HG02798 (cell line): ENCODE data around the gene SPTY2D1.
"Not testable (repeated sequence)": the region's sequence is repeated elsewhere in the genome, so short reads cannot be mapped to it uniquely, and the experiment has no call there.

Experiments used
- ATAC-seq: cut with Tn5 transposase; IDR thresholded peaks from one replicate; pipeline ENCODE4 v1.9.1; 2021; ENCODE audit warnings: mild to moderate bottlenecking; ENCODE audit not compliant: unreplicated experiment, poor library complexity

SPTY2D1 gene

DNA sequence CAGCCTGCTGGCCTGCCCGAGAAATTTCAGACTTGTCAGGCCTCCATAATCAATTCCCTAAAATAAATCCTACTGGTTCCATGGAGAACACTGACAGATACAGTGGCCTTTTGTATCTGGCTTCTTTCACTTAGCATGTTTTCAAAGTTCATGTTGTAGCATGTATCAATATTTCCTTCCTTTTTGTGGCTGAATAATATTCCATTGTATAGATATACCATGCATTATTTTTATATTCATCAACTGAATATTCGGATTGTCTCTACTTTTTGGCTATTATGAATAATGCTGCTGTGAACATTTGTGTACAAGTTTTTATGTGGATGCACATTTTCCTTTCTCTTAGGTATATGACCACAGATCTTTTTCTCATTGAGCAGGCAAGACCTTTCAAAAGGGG lies 10.4 kb downstream of the SPTY2D1 start:
- ATAC-seq = no peak

DNA sequence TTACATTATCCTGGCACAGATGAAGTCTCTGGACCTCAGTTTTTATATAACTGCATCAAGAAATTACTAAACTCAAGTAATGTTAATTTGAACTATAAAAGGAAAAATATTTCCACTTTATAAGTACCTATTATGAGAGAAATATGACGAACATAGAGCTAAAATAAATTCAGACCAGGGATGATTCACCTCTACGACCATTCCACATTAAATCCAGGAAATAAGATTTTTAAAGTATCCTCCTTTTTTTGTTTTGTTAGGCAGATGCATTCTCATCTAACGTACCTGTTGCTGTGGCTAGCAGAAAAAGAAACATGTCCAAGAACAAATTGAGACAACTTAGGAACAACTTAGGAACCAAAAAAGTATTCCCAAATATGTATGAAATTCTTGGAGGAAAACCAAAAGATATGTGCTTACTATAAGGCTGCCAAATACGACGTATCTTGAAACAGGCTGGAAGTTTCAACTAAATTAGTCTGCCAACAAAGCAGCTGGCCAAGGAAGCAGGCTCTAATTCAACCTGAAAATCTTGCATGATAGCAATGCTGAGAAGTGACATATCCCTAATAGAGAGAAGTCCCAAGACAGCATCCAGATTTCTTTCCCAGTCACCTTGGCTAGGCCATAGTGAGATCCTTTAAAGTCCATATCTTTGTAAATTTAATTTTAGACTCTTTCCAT lies 15.7 kb downstream of the SPTY2D1 start:
- no peak for ATAC-seq

DNA sequence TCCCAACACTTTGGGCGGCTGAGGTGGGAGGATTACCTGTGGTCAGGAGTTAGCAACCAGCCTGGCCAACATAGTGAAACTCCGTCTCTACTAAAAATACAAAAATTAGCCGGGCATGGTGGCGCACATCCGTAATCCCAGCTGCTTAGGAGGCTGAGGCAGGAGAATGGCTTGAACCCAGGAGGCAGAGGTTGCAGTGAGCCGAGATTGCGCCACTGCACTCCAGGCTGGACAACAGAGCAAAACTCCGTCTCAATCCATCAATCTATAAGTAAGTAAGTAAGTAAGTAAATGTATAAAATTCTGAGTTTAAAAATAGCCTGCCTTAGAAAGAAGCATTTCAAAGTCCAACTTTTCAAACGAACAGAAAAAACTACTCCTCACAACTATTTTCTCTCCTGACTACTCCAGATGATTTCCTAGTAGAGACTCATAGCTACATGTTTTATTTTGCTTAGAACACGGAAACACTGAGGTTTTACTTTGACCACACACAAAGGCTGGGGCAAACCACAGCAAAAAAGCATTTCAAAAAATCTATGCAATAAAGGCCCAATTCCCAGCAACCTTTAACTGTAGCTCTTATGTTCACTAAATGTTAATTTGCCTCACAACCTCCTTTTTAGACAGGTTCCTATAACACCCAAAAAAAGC lies 16.3 kb downstream of the SPTY2D1 start:
- ATAC-seq = no peak

DNA sequence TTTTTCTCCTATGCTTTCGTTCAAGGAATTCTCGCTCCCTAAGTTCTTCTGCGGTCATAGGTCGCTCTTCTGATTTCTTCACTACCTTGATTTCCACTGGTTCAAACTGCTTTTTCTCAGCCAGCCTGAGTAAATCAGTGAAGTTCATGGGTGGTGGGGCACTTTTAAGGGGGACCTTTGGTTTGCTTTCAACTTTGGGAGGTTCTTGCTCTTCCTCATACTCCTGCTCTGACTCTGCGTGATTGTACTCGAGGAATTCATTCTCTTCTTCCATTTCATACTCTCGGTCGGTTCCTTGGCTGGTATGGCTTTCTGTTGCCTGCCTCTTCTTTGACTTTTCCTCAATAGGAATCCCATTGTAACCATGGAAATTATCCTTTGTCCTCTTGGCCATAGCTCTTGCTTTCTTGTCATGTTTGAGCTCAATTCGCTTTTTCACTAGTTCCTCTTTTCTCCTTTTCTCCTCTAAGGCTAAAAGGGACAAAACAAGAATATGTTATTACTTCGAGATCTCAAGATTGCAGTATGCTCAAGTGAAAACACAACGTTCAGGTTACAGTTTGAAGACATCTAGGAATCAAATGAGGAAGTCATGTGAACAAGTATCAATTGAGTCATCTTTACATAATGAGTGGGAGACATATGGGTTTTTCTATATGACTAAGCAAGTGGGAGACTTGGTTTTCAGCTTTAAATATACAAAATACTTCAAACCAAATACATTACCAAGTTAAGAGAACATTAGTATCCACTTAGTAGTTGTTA lies 18.3 kb downstream of the SPTY2D1 start:
- peak; percentile 92 for ATAC-seq

DNA sequence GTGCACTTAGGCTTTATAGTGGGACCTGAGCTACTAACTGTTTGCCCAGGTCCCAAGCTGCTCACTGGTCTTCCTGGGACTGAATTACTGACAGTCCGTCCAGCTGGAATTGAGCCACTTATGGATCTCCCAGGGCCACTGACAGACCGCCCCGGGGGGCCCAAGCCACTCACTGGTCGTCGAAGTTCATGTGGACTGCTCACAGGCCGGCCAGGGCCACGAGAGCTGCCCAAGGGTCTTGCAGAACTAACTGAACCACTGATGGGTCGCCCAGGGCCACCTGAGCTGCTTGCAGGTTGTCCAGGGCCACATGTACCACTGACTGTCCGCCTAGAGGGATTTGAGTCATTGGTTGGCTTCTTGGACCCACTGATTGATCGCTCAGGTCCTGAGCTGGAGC lies 19.5 kb downstream of the SPTY2D1 start:
- no peak for ATAC-seq

DNA sequence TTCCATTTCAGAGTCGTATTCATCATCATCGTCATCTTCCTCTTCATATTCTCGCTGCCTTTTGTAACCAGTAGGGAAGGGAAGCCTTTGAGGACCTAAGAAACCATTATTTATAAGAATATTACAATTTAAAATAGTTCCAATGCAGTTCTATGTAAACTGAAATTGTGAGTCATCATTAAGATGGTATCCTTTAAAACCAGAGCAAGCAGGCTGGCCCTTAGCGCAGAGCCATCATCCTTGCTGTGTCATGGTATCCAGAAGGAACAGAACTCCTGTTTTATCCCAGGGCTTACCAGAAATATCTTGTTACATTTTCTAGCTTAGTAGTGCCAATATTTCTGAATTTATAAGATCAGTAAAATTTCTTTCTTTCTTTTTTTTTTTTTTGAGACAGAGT lies 21.7 kb downstream of the SPTY2D1 start:
- ATAC-seq = no peak

DNA sequence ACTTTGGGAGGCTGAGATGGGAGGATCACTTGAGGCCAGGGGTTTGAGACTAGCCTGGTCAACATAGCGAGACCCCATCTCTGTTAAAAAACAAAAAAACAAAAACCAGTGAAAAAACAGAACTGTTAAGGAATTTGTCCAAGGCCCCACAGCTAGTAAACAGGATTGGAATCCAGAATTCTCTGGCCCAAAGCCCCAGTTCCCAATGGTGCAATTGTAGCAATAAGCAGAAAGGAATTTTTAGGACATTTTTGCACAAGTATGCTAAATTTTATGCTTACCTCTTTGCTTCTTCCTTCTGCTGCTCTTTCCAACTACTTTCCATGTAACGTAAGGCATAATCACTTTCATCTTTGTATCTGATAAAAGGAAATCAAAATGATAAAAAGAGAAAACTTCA lies 22.9 kb downstream of the SPTY2D1 start:
- ATAC-seq = no peak

DNA sequence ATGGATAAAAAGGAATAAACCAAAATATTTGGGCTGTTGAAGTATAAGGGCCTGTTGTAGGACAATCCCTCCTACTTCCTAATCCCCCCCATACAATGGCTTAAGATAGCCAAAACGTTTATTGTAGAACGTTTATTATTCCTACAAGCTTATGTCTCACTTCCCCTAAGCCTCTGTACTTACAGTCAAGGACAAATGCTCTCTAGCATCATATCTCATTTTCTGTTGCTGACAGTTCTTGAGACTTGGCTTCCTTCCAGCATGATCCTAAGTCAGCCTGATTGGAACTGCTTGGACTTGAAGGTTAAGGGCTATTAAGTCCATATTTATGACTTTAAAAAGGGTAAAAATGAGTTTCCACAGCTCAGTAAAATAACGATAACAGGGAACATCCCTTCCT lies 25.8 kb downstream of the SPTY2D1 start:
- ATAC-seq = no peak

DNA sequence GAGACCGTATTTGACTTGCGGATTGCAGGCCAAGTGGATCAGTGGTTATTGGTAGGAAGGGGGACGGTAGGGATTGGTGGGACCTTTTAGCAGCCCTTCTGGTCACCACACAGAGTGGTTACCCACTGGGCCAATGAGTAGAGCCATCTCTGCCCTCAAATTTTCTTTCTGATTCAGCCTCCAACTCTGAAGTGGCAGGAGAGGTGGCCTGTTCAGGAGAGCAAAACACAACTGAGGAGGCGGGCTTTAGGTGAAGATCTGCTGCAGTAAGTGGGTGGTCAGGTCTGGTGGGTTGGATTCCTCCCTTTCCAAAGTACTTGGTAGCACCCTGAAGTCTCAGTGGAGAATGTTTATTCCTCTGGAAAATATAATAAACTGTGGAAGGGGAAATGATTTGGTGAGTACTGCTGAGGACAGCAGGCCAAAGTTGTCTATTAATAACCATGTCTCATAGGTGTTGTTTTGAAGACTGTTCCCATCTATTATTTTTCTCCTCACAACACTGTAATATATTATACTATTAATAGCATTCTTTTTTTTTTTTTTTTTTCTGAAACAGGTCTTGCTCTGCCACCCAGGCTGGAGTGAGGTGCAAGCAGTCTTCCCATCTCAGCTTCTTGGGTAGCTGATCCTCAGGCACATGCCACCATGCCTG lies 33.1 kb downstream of the SPTY2D1 start:
- no peak for ATAC-seq

DNA sequence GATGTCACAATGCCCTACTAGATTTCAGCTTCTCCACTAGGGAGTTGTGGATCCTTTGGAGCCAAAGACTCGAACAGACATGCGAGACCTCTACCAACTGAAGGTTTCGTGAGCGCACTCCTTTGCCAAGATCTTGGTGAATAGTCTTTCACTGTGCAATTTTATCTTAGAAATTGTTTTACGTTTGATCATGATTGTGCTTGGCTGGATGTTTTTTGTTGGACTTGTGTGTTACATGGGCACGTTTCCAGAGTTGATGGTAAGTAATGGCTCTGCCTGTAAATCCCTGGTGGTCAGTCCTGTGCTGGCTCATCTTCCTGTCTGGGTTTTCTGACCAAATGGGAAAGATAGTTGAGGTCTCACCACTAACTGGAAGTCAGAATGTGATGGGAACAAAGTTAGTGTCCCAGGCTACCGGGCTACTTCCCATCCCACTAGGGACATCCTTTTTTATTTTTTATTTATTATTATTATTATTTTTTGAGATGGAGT lies 34.4 kb downstream of the SPTY2D1 start, which contains the start of gene MISFA:
TSS of gene MISFA (plus strand) at position 51 of the 492 bp plus-strand sequence. CDS start at position 191, 140 bp downstream.
- ATAC-seq = no peak

DNA sequence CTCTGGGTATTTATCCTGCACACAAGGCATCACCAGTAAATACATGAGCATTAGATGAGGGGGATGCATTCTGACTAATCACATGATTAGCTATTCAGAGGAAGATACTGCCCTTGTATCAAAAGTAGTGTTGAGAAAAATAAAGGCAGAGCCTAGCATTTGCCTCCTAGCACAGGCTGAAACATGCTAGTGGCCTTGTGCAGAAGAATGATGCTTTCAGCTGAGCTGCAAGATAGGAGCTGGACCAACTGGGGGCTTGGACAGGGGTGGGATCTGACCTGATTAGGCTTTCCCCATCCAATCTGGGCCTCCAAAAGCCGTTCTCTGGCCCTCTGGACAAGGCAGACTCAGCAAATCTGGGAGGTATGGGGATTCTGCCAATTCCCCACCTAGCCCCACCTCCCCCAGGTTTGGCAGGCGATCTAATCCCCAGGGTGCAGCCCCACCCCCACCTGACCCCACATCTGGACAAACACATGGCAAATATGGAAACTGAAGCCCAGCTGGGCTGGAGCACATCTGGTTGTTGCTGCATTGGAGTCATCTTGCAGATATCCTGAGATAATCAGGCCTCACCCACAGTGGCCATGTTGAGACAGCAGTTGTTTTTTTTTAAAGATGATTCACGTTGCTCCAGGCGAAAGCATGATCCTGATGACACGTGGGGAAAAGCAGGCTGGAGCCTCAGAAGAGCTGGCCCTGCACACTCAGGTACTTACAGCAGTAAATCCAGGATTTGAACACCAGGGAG lies 39.0 kb downstream of the SPTY2D1 start:
- ATAC-seq = no peak

DNA sequence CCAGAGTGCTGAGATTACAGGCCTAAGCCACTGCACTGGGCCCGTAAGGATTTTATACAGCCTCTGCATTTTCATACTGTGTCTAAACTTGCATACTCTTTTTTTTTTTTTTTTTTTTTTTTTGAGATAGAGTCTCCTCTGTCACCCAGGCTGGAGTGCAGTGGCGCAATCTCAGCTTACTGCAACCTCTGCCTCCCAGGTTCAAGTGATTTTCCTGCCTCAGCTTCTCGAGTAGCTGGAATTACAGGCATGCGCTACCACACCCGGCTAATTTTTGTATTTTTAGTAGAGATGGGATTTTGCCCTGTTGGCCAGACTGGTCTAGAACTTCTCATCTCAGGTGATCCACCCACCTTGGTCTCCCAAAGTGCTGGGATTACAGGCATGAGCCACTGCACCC lies 40.1 kb downstream of the SPTY2D1 start:
- ATAC-seq = not testable (repeated sequence)

DNA sequence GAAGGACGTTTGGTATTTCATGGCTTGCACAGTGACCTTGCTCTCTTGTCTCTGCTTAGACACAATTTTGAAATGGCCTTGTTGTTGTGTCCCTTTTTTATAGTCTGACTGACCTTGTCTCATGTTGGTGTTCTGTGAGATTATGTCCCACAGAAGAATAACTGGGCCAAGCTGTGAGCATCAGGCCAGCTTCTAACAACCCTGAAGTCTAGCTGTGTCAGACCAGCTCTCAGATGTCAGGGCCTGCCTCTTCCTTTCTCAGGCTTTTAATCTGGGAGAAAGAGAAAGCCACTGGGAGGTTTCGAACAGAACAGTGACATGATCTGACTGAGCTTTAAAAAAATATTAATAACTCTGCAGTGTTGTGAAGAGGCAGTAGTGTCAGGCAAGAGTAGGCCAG lies 43.6 kb downstream of the SPTY2D1 start:
- ATAC-seq = no peak

DNA sequence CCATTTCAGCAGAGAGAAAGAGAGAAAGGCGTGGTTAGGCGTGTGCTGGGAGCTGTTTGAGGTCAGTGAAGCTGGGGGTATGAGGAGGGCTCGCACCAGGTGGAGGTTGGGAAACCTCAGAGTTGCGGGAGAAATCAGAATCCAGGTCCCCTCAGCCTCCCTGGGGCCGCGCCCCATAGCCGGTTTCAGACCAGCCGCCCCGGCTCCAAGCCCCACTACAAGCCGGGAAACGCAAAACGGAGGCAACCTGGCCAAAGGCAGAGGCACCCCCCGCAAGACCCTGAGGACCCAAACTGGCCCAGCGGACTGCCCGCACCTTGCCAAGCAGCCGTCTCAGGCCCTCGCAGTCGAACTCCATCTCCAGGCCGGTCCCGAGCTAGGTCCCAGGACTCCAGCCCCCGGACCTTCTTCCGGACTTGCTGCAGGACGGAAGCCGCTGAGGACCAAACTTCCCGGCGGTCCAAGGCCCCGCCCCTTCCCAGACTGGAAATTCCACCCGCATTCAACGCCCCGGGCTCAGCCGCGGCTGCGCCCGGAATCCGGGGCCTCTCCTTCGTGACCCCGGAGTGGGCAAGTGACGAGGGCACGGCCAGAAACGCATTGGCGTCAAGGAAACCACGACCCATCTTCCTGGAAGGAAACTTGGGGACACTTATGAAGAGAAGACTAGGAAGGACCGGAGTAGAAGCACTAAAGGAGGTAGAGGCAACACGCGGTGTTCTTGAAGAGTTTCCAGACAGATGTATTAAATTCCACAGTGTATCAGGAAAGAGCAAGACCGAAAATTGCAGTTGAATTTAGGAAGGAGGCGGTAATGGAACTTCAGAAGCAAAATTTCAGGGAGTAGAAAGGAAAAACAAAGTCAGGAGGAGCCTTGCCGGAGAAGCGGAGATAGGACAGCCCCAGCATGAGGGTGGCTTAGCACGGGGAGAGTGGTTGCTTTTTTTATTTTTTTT lies 45.6 kb downstream of the SPTY2D1 start, which contains the start of gene UEVLD:
TSS of gene UEVLD (minus strand) at position 438 of the 956 bp plus-strand sequence. CDS start at position 358, 80 bp downstream.
- peak; percentile 76 for ATAC-seq

DNA sequence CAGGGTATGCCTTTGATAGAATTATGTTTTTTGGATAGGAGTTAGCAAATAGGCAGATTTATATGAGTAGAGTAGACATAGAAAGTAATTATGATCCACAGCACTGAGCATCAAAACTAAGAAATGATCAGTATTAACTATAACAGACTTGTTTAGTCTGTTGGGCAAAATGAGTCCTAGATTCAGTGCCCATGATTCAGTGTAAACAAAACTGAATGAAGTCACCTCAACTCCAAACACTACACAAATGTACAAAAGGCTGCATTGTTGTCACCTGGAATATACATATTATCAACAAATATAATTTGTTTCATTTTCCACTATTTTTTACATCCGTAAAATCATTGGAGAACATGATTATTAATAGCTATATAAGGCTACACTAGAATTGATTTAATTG lies 52.3 kb downstream of the SPTY2D1 start:
- no peak for ATAC-seq

DNA sequence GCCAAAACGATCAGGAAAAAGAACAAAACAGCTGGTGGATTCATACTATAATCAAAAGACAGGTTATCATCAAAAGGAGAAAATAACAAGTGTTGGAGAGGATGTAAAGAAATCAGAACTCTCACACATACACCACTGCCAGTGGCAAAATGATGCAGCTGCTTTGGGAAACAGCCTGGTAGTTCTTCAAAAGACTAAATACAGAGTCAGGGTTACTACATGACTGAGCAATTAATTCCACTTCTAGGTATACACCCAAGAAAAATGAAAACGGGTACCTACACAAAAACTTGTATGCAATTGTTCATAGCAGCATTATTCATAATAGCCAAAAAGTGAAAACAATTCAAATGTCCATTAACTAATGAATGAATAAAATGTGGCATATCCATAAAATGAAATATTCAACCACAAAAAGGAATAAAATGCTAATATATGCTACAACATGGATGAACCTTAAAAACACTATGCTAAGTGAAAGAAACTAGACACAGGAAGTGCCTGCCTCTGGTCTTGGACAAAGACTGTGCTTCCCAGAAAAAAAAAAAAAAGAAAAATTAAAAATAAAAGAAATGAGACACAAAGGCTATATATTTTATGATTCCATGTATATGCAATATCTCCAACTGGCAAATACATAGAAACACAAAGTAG lies 53.9 kb downstream of the SPTY2D1 start:
- ATAC-seq = no peak

DNA sequence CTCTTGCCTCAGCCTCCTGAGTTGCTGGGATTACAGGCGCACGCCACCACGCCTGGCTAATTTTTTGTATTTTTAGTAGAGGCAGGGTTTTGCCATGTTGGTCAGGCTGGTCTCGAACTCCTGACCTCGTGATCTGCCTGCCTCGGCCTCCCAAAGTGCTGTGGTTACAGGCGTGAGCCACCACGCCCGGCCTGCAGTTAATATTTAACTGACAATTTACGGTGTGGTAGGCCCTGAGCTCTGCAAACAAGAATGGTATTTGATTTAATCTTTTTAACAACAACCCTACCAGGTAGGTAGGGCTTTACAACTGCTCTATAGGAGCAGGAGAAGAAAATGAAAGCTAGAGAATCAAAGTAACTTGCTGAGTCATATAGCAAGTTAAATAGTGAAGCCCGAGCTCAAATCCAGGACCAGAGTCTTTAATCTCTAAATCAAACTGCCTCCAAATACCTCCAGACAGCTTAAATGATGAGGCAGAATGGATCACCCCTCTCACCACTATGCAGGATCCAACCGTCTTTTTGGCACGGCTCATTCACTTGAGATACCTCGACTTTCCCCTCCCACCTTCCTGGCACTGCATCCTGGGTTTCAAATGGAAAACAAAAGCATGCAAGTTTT lies 55.1 kb downstream of the SPTY2D1 start:
- peak; percentile 52 for ATAC-seq

DNA sequence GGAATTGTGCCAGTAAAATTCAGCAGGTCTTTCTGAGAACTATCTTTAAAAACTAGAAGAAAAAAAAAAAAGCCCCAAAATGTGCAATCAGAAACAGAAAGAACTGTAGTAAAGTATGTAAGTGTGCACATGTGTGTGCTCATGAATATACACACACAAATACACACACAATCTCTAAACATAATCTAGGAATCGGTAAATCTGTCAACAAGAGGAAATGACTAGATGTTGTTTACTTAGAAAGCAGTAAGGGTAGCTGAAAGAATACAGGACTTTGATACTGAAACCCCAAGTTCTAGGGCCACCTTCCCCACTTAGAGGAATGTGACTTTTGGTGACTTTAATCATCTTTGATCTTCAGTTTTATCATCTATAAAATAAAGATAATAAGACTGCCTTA lies 58.8 kb downstream of the SPTY2D1 start:
- ATAC-seq = no peak
